GM15510 (cell line): ENCODE data around the gene CABP5.

Experiments
- POLR2A ChIP-seq: IDR thresholded peaks from 3 replicates; pipeline ENCODE4 v1.6.1; 2011; ENCODE audit warnings: borderline replicate concordance; ENCODE audit not compliant: insufficient read length; ENCODE audit errors: extremely low read depth

The CABP5 gene

DNA sequence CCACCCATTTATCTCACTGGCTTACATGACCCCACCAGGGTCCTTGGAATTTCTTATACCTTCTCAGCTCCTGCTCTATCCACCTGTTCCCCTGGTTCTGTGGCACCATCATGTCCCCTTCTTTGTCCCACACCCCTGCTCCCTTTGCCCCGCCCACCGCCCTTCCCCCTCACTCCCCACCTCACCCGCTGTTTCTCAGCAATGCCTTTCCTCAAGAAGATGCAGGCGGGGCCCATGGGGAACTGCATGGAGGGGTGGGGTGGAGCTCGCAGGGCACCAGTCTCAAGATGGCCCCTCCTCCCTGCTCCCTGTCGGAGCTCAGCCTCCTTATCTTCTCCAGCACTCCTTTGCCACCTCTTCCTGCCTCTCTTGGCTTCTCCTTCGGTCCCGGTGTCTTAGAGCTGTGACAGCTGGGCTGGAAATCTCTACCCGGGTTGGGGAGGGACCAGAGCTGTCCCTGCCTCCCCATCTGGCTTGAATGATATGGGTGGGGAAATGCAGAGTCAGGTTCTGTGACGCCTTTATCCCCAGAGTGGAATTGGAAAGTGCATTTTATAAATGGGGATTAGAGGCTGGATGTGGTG is at the start of gene CABP5:
CABP5 (minus strand) TSS at position 405 of the 584 bp plus-strand sequence; CDS start at position 248, 157 bp downstream.
- no peak for TF ChIP-seq POLR2A

DNA sequence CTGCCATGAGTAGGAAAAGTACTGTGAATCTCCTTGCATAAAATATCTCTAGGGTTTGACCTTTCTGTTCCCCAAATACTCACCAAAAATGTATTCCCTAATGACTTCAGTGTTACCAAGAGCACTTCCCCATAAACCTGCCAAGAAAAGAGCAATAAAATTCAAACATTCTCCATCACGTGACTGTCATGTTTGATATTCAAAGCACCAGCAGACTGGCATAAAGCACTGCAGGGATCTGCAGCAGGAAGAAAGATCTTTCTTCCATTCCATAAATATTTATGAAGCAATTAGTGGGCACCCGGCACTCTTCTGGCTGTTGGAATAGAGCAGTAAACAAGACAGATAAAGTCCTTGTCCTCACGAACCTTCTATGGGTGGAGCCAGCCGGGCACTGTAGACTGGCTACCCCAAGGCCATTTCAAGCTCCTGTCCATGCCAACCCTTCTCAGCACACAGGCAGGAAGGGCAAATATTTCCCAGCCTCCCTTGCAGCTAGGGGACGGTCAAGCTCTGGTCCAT is 46.5 kb upstream of the CABP5 start:
- no peak for TF ChIP-seq POLR2A

DNA sequence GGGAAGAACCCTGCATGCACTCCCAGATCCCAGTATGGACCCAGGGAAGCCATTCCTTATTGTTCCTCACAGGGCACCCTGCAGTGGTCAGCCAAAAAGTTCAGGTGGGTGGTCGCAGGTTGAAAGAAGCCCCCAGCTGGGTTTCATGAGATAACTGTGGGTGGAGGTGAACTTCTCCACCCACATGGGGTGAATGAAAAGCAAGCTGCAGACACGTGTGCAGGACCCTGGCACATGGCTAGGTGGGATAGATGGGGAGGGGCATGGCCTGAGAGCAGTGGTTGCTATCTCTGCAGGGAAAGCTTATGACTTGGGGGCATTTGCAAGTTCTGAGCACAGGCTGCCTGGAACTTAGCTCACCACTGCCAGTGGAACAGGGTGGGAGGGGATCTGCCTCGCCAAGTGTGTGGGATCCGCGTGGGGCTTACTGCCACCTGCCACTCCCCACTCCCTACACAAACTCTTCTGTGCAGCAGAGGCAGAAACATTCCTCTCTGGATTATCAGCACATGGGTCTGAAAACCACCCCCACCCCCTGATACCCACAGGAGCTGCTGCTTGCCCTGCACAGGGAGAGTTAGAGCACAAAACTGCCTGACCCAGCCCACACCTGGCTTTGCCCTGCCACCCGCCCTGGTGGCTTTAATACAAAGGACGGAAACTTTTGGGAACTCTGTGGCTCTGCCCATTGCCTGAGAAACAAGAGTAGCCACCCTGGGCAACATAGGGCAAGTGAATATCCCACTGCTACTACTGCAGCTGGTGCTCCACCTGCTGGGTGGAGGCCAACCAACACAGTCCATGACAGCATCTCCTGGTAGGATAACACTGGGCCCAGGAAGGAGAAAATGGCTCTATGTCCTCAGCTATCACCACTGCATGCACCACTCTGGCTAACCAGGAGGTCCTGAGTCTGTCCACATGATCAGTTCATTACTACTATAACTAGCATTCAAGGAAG is 42.3 kb upstream of the CABP5 start:
- no peak for TF ChIP-seq POLR2A

DNA sequence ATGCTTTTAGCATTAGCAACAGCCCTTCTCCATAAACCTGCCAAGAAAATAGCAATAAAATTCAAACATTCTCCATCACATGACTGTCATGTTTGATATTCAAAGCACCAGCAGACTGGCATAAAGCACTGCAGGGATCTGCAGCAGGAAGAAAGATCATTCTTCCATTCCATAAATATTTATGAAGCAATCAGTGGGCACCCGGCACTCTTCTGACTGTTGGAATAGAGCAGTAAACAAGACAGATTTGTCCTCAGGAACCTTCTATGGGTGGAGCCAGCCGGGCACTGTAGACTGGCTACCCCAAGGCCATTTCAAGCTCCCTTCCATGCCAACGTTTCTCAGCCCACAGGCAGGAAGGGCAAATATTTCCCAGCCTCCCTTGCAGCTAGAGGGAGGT is 41.2 kb upstream of the CABP5 start:
- no peak for TF ChIP-seq POLR2A

- no peak for TF ChIP-seq POLR2A
Observed at GRCh38 chr19:48081106-48081505, 37.2 kb upstream of the CABP5 start.

GRCh38 chr19:48069435-48069834 is 25.6 kb upstream of the CABP5 start:
- no peak for TF ChIP-seq POLR2A

DNA sequence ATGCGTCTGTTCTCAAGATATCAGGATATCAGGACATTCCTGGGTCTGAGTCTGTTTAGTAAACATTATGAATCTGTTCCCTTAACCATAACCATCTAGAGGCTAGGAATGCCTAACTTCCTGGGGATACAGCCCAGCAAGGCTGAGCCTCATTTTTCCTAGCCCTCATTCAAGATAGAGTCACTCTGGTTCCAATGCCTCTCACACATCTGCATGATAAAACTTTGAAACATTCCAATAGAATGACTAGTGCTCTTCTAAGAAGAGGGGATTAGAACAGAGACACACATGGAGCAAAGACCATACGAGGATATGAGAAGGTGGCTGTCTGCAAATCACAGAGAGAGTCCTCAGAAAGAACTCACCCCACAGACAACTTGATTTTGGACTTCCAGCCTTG is 20.6 kb upstream of the CABP5 start:
- no peak for TF ChIP-seq POLR2A

DNA sequence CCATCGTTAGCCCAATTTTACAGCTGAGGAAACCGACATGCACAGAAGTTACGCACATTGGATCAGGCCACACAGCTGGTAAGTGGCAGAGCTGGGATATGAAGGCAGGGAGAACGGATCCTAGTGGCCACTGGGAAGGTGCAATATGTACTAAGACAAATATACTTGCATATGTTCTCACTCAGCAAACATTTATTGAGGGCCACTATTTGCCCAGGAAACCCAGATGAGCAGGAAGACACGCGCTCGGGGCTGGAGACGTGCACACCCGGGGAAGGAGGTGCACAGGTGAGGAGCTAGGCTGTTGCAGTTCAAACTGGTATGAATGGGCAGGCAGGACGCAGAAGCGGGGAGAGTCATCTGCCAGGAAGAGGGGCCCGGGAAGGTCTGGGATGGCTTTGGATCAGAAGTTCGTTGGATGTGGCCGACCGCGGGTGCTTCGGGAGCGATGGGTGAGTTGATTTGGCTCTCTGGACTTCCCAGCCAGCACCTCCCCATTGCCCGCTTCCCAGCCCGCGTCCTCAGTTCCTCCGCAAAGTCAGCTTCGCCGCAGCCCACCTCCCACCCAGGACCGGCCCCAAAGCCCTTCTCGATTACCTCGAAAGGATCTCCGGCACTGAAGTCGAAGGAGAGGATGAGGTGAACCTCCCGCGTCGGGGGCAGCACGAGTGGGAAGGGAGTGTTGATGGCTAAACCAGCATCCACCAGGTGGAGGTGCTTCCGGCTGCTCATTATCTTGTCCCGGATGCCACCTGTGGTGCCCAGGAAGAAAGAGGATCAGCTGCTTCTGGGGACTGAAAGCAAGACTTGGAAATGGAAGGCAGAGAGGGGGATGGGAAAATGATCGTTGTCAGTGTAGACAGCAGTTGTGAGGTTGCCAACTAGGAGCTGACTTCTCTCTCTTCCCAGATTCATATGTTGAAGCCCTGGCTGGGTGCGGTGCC is 17.8 kb upstream of the CABP5 start:
- TF ChIP-seq POLR2A, result no peak

- no peak for TF ChIP-seq POLR2A
Observed at GRCh38 chr19:48060381-48060780, 16.5 kb upstream of the CABP5 start.

DNA sequence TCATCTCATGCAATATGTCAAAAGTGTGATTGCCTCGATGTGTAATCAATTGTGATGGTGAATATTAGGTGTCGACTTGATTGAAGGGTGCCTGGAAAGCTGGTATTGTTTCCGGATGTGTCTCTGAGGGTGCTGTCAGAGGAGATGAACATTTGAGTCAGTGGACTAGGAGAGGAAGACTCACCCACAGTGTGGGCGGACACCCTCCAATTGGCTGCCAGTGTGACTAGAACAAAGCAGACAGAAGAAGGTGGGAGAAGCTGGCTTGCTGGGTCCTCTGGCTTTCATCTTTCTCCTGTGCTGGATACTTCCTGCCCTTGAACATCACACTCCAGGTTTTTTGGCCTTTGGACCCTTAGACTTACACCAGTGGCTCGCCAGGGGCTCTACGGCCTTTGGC is 15.5 kb upstream of the CABP5 start:
- TF ChIP-seq POLR2A, result no peak

DNA sequence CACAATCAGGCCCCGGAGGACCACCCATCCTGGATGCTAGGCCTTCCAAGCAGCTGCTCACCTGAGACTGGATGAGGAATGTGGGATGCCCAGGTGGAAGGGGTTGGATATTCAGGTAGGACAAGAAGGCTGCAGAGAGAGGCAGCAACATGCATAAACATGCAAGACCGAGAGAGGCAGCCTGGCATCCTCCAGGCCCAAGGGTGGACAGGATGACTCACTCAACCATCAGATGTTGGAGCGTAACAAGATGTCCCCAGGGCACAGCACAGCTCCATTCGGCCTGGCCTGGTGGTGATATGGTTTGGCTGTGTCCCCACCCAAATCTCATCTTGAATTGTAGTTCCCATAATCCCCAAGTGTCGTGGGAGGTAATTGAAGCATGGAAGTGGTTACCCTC is 10.0 kb upstream of the CABP5 start:
- no peak for TF ChIP-seq POLR2A

- no peak for TF ChIP-seq POLR2A
Observed at GRCh38 chr19:48053076-48053475, 9.2 kb upstream of the CABP5 start.

GRCh38 chr19:48051335-48052033 is 7.6 kb upstream of the CABP5 start:
- TF ChIP-seq POLR2A, result no peak

- TF ChIP-seq POLR2A, result no peak
Observed at GRCh38 chr19:48044561-48044960, 682 bp upstream of the CABP5 start.
